Measurements from ENCODE around the gene NKAIN1.

The NKAIN1 gene

GRCh38 chr1:31248276-31248675 is 8.6 kb upstream of the NKAIN1 start:
- Histone ChIP-seq H2AFZ (ENCODE audit: low read length) (no peak overlapping the region), H3F3A (ENCODE audit: low read depth) (no peaks in the 10 kb centered on the region), H4K20me1 (ENCODE audit: insufficient read depth, low read length, poor library complexity, severe bottlenecking) (no peaks in the 10 kb centered on the region), H3K36me3 (ENCODE audit: insufficient read depth, low read length) (no peaks in the 10 kb centered on the region), H3K4me2 (ENCODE audit: low read depth, low read length, poor library complexity, severe bottlenecking) (no peak overlapping the region), H3K9me3 (ENCODE audit: insufficient read depth, low read depth, low read length) (no peaks in the 10 kb centered on the region), H3K9ac (ENCODE audit: low read depth, low read length, poor library complexity, severe bottlenecking) (no peak overlapping the region), H3K4me3 (ENCODE audit: low read length, poor library complexity, severe bottlenecking) (no peak overlapping the region), H3K9me2 (replicated peaks; ENCODE audit: low read depth, low read length) (no peaks in the 10 kb centered on the region), H3K4me1 (ENCODE audit: insufficient read depth, low read length, poor library complexity, severe bottlenecking) (no peaks in the 10 kb centered on the region), H3K79me2 (ENCODE audit: insufficient read depth, low read length) (no peaks in the 10 kb centered on the region), H3K27me3 (ENCODE audit: insufficient read depth, low read length, poor library complexity, severe bottlenecking) (no peaks in the 10 kb centered on the region)
- TF ChIP-seq EZH2phosphoT487 (IDR thresholded peaks at IDR 0.05; ENCODE audit: borderline replicate concordance) = no peak
- TF ChIP-seq CTCF (conservative IDR thresholded peaks at IDR 0.05; ENCODE audit: low read length) = no peak

- no peaks in the 10 kb centered on the region for H3K27me3 ChIP-seq (ENCODE audit: insufficient read depth, low read length, poor library complexity, severe bottlenecking)
- no peaks in the 10 kb centered on the region for H3K9me3 ChIP-seq (ENCODE audit: insufficient read depth, low read depth, low read length)
- no peak for TF ChIP-seq EZH2phosphoT487 (IDR thresholded peaks at IDR 0.05; ENCODE audit: borderline replicate concordance)
- TF ChIP-seq CTCF (conservative IDR thresholded peaks at IDR 0.05; ENCODE audit: low read length) = no peak
- H3K9ac ChIP-seq (ENCODE audit: low read depth, low read length, poor library complexity, severe bottlenecking) = no peak overlapping the region
- no peaks in the 10 kb centered on the region for H4K20me1 ChIP-seq (ENCODE audit: insufficient read depth, low read length, poor library complexity, severe bottlenecking)
- no peak overlapping the region for H3K4me2 ChIP-seq (ENCODE audit: low read depth, low read length, poor library complexity, severe bottlenecking)
- no peaks in the 10 kb centered on the region for H3K4me1 ChIP-seq (ENCODE audit: insufficient read depth, low read length, poor library complexity, severe bottlenecking)
- no peaks in the 10 kb centered on the region for H3K79me2 ChIP-seq (ENCODE audit: insufficient read depth, low read length)
- H3K4me3 ChIP-seq (ENCODE audit: low read length, poor library complexity, severe bottlenecking) = no peak overlapping the region
- H3K9me2 ChIP-seq (replicated peaks; ENCODE audit: low read depth, low read length) = no peaks in the 10 kb centered on the region
- no peaks in the 10 kb centered on the region for H3K36me3 ChIP-seq (ENCODE audit: insufficient read depth, low read length)
- H2AFZ ChIP-seq (ENCODE audit: low read length) = no peak overlapping the region
- H3F3A ChIP-seq (ENCODE audit: low read depth) = no peaks in the 10 kb centered on the region
These were observed 4.6 kb upstream of the NKAIN1 start for GRCh38 chr1:31244326-31244725.

- H3K79me2 ChIP-seq (ENCODE audit: insufficient read depth, low read length) = no peaks in the 10 kb centered on the region
These were observed 4.0 kb upstream of the NKAIN1 start for GRCh38 chr1:31243501-31244286.

More at GRCh38 chr1:31243501-31244286, 4.0 kb upstream of the NKAIN1 start:
- H3K4me3 ChIP-seq (ENCODE audit: low read length, poor library complexity, severe bottlenecking) = no peak overlapping the region
- no peaks in the 10 kb centered on the region for H3K9me2 ChIP-seq (replicated peaks; ENCODE audit: low read depth, low read length)
- no peaks in the 10 kb centered on the region for H4K20me1 ChIP-seq (ENCODE audit: insufficient read depth, low read length, poor library complexity, severe bottlenecking)
- no peaks in the 10 kb centered on the region for H3K36me3 ChIP-seq (ENCODE audit: insufficient read depth, low read length)
- H3K27me3 ChIP-seq (ENCODE audit: insufficient read depth, low read length, poor library complexity, severe bottlenecking) = no peaks in the 10 kb centered on the region
- no peaks in the 10 kb centered on the region for H3F3A ChIP-seq (ENCODE audit: low read depth)
- no peak overlapping the region for H2AFZ ChIP-seq (ENCODE audit: low read length)
- H3K9ac ChIP-seq (ENCODE audit: low read depth, low read length, poor library complexity, severe bottlenecking) = no peak overlapping the region
- H3K4me2 ChIP-seq (ENCODE audit: low read depth, low read length, poor library complexity, severe bottlenecking) = no peak overlapping the region
- H3K9me3 ChIP-seq (ENCODE audit: insufficient read depth, low read depth, low read length) = no peaks in the 10 kb centered on the region
- H3K4me1 ChIP-seq (ENCODE audit: insufficient read depth, low read length, poor library complexity, severe bottlenecking) = no peaks in the 10 kb centered on the region
- TF ChIP-seq CTCF (conservative IDR thresholded peaks at IDR 0.05; ENCODE audit: low read length) (no peak), EZH2phosphoT487 (IDR thresholded peaks at IDR 0.05; ENCODE audit: borderline replicate concordance) (no peak)
